Measurements from ENCODE around the gene TEX51. TPM values are rescaled to one million over a fixed set of nuclear protein-coding genes. Genes with fewer than 3 reads are reported as not detected.

The TEX51 gene
- total and polyA plus RNA-seq, 2 donors (not counting 3 experiments of a cell fraction or from before 2014, with no cell fraction given): not detected

- Histone ChIP-seq H3K4me1 (ENCODE audit: control insufficient read depth, extremely low read depth, insufficient read depth, low read length) (no peaks in the 10 kb centered on the region), H3K4me3 (replicated peaks in 1 of 3; ENCODE audit: insufficient read depth in 1 of 3, low read depth in 1 of 3, low read length in 3 of 3) (no peak overlapping the region), H3K27me3 (ENCODE audit: control insufficient read depth in 2 of 2, insufficient read depth in 2 of 2, low read length in 2 of 2) (no peaks in the 10 kb centered on the region), H3K27ac (ENCODE audit: insufficient read depth, low read depth, low read length) (no peak overlapping the region), H3K9me1 (replicated peaks; ENCODE audit: control insufficient read depth, extremely low read depth, insufficient read depth, low read length) (no peaks in the 10 kb centered on the region), H3K4me2 (ENCODE audit: insufficient read depth, low read length) (no peak overlapping the region), H4K20me1 (replicated peaks; ENCODE audit: control insufficient read depth, extremely low read depth, insufficient read depth, low read length) (no peaks in the 10 kb centered on the region), H3K9ac (replicated peaks; ENCODE audit: extremely low read depth, insufficient read depth, low read length) (no peak overlapping the region), H3K79me2 (ENCODE audit: control insufficient read depth, insufficient read depth, low read length) (no peaks in the 10 kb centered on the region), H3K36me3 (ENCODE audit: control insufficient read depth in 2 of 2, extremely low read depth in 1 of 2, insufficient read depth in 2 of 2, low read length in 2 of 2) (no peaks in the 10 kb centered on the region), H2AFZ (ENCODE audit: low read depth, low read length) (no peak overlapping the region), H3K9me3 (replicated peaks; ENCODE audit: control insufficient read depth, insufficient read depth, low read length) (no peaks in the 10 kb centered on the region)
- TF ChIP-seq POLR2A (IDR thresholded peaks at IDR 0.05; ENCODE audit: low read depth, low read length) (no peak), POLR2AphosphoS5 (IDR thresholded peaks at IDR 0.05; ENCODE audit: insufficient read depth, low read depth, low read length) (no peak), GATA2 (IDR thresholded peaks at IDR 0.05; ENCODE audit: insufficient read depth, insufficient read length, low read depth, low read length) (no peak), EZH2 (IDR thresholded peaks at IDR 0.05; ENCODE audit: borderline replicate concordance, low read depth, low read length, severe bottlenecking) (no peak), FOS (IDR thresholded peaks at IDR 0.05; ENCODE audit: borderline replicate concordance, insufficient read depth, low read length) (no peak), JUN (IDR thresholded peaks at IDR 0.05; ENCODE audit: borderline replicate concordance, insufficient read depth, insufficient read length, low read depth) (no peak)
- ChIA-PET POLR2A (no interaction called here), CTCF (no interaction called here)
- intact Hi-C loops (cut with micrococcal nuclease) (no loop called here), dilution Hi-C loops (cut with MboI; ENCODE audit: extremely low pct_ligation_motif_present, low sequenced_read_pairs) (no loop called here)
- BruUV-seq (replicated peaks): no TSS peak
- no peak for DNase-seq (ENCODE audit: low read depth, low spot score)
- no peak for FAIRE-seq
These were observed 46.4 kb downstream of the TEX51 start for GRCh38 chr2:126945118-126945517.

- dilution Hi-C loops (cut with MboI; ENCODE audit: extremely low pct_ligation_motif_present, low sequenced_read_pairs): no loop called here
- ChIA-PET POLR2A (no interaction called here), CTCF (no interaction called here)
- no peaks in the 10 kb centered on the region for H4K20me1 ChIP-seq (replicated peaks; ENCODE audit: control insufficient read depth, extremely low read depth, insufficient read depth, low read length)
- no peaks in the 10 kb centered on the region for H3K27me3 ChIP-seq (ENCODE audit: control insufficient read depth in 2 of 2, insufficient read depth in 2 of 2, low read length in 2 of 2)
- H3K4me2 ChIP-seq (ENCODE audit: insufficient read depth, low read length): no peak overlapping the region
- H2AFZ ChIP-seq (ENCODE audit: low read depth, low read length): no peak overlapping the region
- no peaks in the 10 kb centered on the region for H3K9me3 ChIP-seq (replicated peaks; ENCODE audit: control insufficient read depth, insufficient read depth, low read length)
- FAIRE-seq: no peak
- H3K4me1 ChIP-seq (ENCODE audit: control insufficient read depth, extremely low read depth, insufficient read depth, low read length): no peaks in the 10 kb centered on the region
- no TSS peak for BruUV-seq (replicated peaks)
- no peak overlapping the region for H3K4me3 ChIP-seq (replicated peaks in 1 of 3; ENCODE audit: insufficient read depth in 1 of 3, low read depth in 1 of 3, low read length in 3 of 3)
- H3K36me3 ChIP-seq (ENCODE audit: control insufficient read depth in 2 of 2, extremely low read depth in 1 of 2, insufficient read depth in 2 of 2, low read length in 2 of 2): no peaks in the 10 kb centered on the region
- intact Hi-C loops (cut with micrococcal nuclease): no loop called here
- H3K79me2 ChIP-seq (ENCODE audit: control insufficient read depth, insufficient read depth, low read length): no peaks in the 10 kb centered on the region
- DNase-seq (ENCODE audit: low read depth, low spot score): no peak
- no peak overlapping the region for H3K9ac ChIP-seq (replicated peaks; ENCODE audit: extremely low read depth, insufficient read depth, low read length)
- H3K9me1 ChIP-seq (replicated peaks; ENCODE audit: control insufficient read depth, extremely low read depth, insufficient read depth, low read length): no peaks in the 10 kb centered on the region
- TF ChIP-seq POLR2A (IDR thresholded peaks at IDR 0.05; ENCODE audit: low read depth, low read length) (no peak), MAX (IDR thresholded peaks at IDR 0.05; ENCODE audit: insufficient read depth, insufficient read length) (no peak), GATA2 (IDR thresholded peaks at IDR 0.05; ENCODE audit: insufficient read depth, insufficient read length, low read depth, low read length) (no peak), JUN (IDR thresholded peaks at IDR 0.05; ENCODE audit: borderline replicate concordance, insufficient read depth, insufficient read length, low read depth) (no peak), EZH2 (IDR thresholded peaks at IDR 0.05; ENCODE audit: borderline replicate concordance, low read depth, low read length, severe bottlenecking) (no peak), MYC (IDR thresholded peaks at IDR 0.05; ENCODE audit: low read depth, low read length) (no peak)
- no peak overlapping the region for H3K27ac ChIP-seq (ENCODE audit: insufficient read depth, low read depth, low read length)
These were observed 47.8 kb downstream of the TEX51 start for GRCh38 chr2:126946318-126947102.

Measured in endothelial cell of umbilical vein (primary cell).